Endothelial cell (in vitro differentiated cells): ENCODE data around the gene SLFN14. TPM values are rescaled to one million over a fixed set of nuclear protein-coding genes. Genes with fewer than 3 reads are reported as not detected.
"Not testable (repeated sequence)": the region's sequence is repeated elsewhere in the genome, so short reads cannot be mapped to it uniquely, and the experiment has no call there.

Source experiments
- DNase-seq: peaks from one replicate; pipeline ENCODE4 v3.0.0; 2021; ENCODE audit warnings: low spot score
- H3K27ac Mint-ChIP-seq: one replicate; pipeline ENCODE4 v1.8.0; 2021; ENCODE audit warnings: mixed read lengths, inconsistent platforms; ENCODE audit not compliant: unreplicated experiment
- H3K27me3 Mint-ChIP-seq: one replicate; pipeline ENCODE4 v1.8.0; 2021; ENCODE audit warnings: mild to moderate bottlenecking, moderate library complexity, mixed read lengths, inconsistent platforms; ENCODE audit not compliant: unreplicated experiment
- H3K36me3 Mint-ChIP-seq: one replicate; pipeline ENCODE4 v1.8.0; 2021; ENCODE audit warnings: mild to moderate bottlenecking, low read depth, mixed read lengths, inconsistent platforms; ENCODE audit not compliant: unreplicated experiment
- H3K4me1 Mint-ChIP-seq: one replicate; pipeline ENCODE4 v1.8.0; 2021; ENCODE audit warnings: mild to moderate bottlenecking, mixed read lengths, inconsistent platforms; ENCODE audit not compliant: unreplicated experiment
- H3K4me3 Mint-ChIP-seq: one replicate; pipeline ENCODE4 v1.8.0; 2021; ENCODE audit warnings: mild to moderate bottlenecking, mixed read lengths, inconsistent platforms; ENCODE audit not compliant: unreplicated experiment
- H3K9me3 Mint-ChIP-seq: one replicate; pipeline ENCODE4 v1.8.0; 2021; ENCODE audit warnings: mixed read lengths, inconsistent platforms; ENCODE audit not compliant: unreplicated experiment
- total RNA-seq: library from RNA; stranded (reverse); fragmentation: NEBNext Ultra II Directional; extraction: Animal tissue kit (Norgen Biotek cat#: 25700); gene quantifications from one replicate; pipeline ENCODE4 v1.2.1, GENCODE V29; 2021; ENCODE audit not compliant: unreplicated experiment
- TF ChIP-seq, protein P1 (sequence below): fragments of 200-600 bp; sonication (generic); IDR thresholded peaks from one replicate; pipeline ENCODE4 v1.5.0; 2021; ENCODE audit warnings: antibody characterized with exemption; ENCODE audit not compliant: unreplicated experiment

Gene SLFN14
- total RNA-seq, 1 donor from 2014 or later: 0.95 TPM

- TF ChIP-seq, protein P1, sequence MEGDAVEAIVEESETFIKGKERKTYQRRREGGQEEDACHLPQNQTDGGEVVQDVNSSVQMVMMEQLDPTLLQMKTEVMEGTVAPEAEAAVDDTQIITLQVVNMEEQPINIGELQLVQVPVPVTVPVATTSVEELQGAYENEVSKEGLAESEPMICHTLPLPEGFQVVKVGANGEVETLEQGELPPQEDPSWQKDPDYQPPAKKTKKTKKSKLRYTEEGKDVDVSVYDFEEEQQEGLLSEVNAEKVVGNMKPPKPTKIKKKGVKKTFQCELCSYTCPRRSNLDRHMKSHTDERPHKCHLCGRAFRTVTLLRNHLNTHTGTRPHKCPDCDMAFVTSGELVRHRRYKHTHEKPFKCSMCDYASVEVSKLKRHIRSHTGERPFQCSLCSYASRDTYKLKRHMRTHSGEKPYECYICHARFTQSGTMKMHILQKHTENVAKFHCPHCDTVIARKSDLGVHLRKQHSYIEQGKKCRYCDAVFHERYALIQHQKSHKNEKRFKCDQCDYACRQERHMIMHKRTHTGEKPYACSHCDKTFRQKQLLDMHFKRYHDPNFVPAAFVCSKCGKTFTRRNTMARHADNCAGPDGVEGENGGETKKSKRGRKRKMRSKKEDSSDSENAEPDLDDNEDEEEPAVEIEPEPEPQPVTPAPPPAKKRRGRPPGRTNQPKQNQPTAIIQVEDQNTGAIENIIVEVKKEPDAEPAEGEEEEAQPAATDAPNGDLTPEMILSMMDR: no peak
- H3K4me3 Mint-ChIP-seq: no peak overlapping the region
- no peak for DNase-seq
- H3K36me3 Mint-ChIP-seq: no peaks in the 10 kb centered on the region
- H3K9me3 Mint-ChIP-seq: peaks cover 3% of the 10 kb centered on the region
- H3K27ac Mint-ChIP-seq: no peak overlapping the region
- H3K4me1 Mint-ChIP-seq: no peaks in the 10 kb centered on the region
- H3K27me3 Mint-ChIP-seq: no peaks in the 10 kb centered on the region
Observed at GRCh38 chr17:35519906-35520442, 40.6 kb downstream of the SLFN14 start.

DNA sequence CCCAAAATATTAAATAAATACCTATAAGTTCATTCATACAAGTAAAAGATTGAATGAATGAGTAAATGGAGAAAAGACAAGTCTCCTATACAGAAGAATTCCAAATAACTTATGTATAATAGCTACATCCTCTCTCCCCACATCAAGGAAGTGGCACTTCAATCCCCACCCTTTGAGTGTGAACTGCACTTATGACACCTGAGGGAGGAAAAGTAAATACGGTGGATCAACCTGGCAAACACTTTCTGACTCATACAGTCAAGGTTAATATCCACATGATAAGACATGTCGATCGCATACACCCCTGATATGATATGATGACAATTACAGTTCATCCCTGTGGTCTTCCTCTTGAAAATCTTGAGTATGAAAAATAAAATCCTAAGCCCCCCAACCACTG is 41.2 kb downstream of the SLFN14 start:
- DNase-seq: no peak
- TF ChIP-seq, protein P1: no peak
- Mint-ChIP-seq H3K27me3 (no peaks in the 10 kb centered on the region), H3K4me1 (no peaks in the 10 kb centered on the region), H3K4me3 (no peak overlapping the region), H3K9me3 (no peaks in the 10 kb centered on the region), H3K27ac (no peak overlapping the region), H3K36me3 (no peaks in the 10 kb centered on the region)

- not testable (repeated sequence) for H3K27ac Mint-ChIP-seq, H3K9me3 Mint-ChIP-seq, H3K36me3 Mint-ChIP-seq, H3K4me3 Mint-ChIP-seq, H3K27me3 Mint-ChIP-seq, H3K4me1 Mint-ChIP-seq, DNase-seq
Observed at GRCh38 chr17:35518431-35518830, 42.2 kb downstream of the SLFN14 start.

DNA sequence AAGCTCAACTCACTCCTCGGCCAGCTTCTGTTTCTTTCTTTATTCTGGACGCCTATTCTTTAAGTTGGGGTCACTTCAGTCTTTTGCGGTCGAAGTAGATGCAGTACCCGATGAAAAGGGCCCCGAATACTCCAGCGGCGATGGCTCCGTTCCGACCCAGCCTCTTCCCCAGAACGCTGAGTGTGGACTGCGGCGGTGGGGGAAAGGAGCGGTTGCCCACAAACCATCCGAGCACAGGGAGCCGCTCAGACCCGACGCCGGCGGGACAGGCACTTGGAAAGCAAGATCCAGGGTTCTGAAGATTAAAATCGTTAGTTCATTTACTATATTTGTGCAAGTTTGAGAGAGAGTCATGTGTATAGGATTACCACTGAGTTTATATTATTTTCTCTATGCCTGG is 45.6 kb downstream of the SLFN14 start:
- Mint-ChIP-seq H3K9me3 (no peaks in the 10 kb centered on the region), H3K4me1 (no peaks in the 10 kb centered on the region), H3K36me3 (no peaks in the 10 kb centered on the region), H3K27me3 (no peaks in the 10 kb centered on the region), H3K4me3 (no peak overlapping the region), H3K27ac (no peak overlapping the region)
- DNase-seq: no peak
- TF ChIP-seq, protein P1: no peak

DNA sequence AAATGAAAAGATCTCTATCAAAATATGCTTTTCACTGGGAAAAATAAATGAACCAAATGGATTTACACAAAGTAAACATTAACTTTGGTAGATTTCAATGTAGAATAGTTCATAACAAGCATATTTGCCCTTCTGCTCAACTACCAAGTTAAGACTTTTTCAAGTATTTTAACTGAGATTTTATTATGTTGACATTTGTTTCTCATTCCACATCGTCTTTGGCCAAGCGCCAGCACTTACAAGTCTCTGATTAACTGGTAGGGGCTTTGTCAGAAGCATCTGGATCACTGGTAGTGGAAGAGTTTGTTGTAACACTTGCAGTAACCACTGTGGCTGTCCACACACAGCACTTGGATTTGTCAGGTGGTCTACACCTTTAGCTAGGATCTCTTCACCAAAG is 46.1 kb downstream of the SLFN14 start:
- no peaks in the 10 kb centered on the region for H3K4me1 Mint-ChIP-seq
- no peaks in the 10 kb centered on the region for H3K9me3 Mint-ChIP-seq
- H3K27me3 Mint-ChIP-seq: no peaks in the 10 kb centered on the region
- no peak overlapping the region for H3K4me3 Mint-ChIP-seq
- no peak for DNase-seq
- no peak overlapping the region for H3K27ac Mint-ChIP-seq
- TF ChIP-seq, protein P1: no peak
- no peaks in the 10 kb centered on the region for H3K36me3 Mint-ChIP-seq

Other genes with a start within 250 kb of the SLFN14 start
- gene SLFN11, start 187.2 kb downstream of the SLFN14 start, total RNA-seq: 0.26 TPM
- 25.7 TPM for gene SLFN12, start 128.3 kb downstream of the SLFN14 start, total RNA-seq
- 9.1 TPM for gene SLFN13, start 112.1 kb downstream of the SLFN14 start, total RNA-seq
- not detected for gene SLFN12L, start 23.1 kb downstream of the SLFN14 start, total RNA-seq
- 4.4 TPM for gene PEX12, start 17.8 kb upstream of the SLFN14 start, total RNA-seq
- 330 TPM for gene AP2B1, start 26.5 kb upstream of the SLFN14 start, total RNA-seq
- gene RASL10B, start 170.8 kb upstream of the SLFN14 start, total RNA-seq: 1.7 TPM
- 0.10 TPM for gene GAS2L2, start 192.4 kb upstream of the SLFN14 start, total RNA-seq
- 0.90 TPM for gene C17orf50, start 200.1 kb upstream of the SLFN14 start, total RNA-seq
- 10.6 TPM for gene MMP28, start 234.8 kb upstream of the SLFN14 start, total RNA-seq
- gene TAF15, start 248.7 kb upstream of the SLFN14 start, total RNA-seq: 188 TPM